Gastrocnemius medialis (tissue), 4 donors: ENCODE data around the gene DDAH1.

Experiments
- CTCF ChIP-seq, 5 experiments: fragments of 450-650 bp in 3 of 5; fragments of 200-600 bp in 2 of 5; sonication (generic) in 2 of 5; IDR thresholded peaks in 4 of 5; conservative IDR thresholded peaks in 1 of 5; 1 replicate in 4 of 5; 2 replicates in 1 of 5; pipeline ENCODE4 v1.5.1; 2016 to 2019; ENCODE audit warnings: antibody characterized with exemption in 5 of 5, mild to moderate bottlenecking in 3 of 5, moderate library complexity in 3 of 5
- POLR2A ChIP-seq, 2 donors: fragments of 450-650 bp; IDR thresholded peaks; one replicate each; pipeline ENCODE4 v1.6.1; 2017; ENCODE audit warnings: antibody characterized with exemption in 2 of 2, mild to moderate bottlenecking in 2 of 2, moderate library complexity in 2 of 2

GRCh38 chr1:85485516-85485915 lies 20.6 kb upstream of the DDAH1 start:
- TF ChIP-seq CTCF (IDR thresholded peaks at IDR 0.05 in 4 of 5, conservative IDR thresholded peaks at IDR 0.05 in 1 of 5): no peak
- TF ChIP-seq POLR2A (IDR thresholded peaks at IDR 0.05): no peak
